Heart left ventricle (tissue), 13 donors: ENCODE results near the gene RNU7-1.

Experiments used
- CTCF ChIP-seq, 12 donors: fragments of 200-600 bp; sonication (generic) in 4 of 12; IDR thresholded peaks; one replicate each; pipeline versions ENCODE4 v1.5.0 to v1.8.0; 2018 to 2022; ENCODE audit warnings: antibody characterized with exemption in 12 of 12, mild to moderate bottlenecking in 5 of 12
- POLR2A ChIP-seq, 2 donors: fragments of 450-650 bp; IDR thresholded peaks; one replicate each; pipeline ENCODE4 v1.6.1; 2017; ENCODE audit warnings: antibody characterized with exemption in 2 of 2, mild to moderate bottlenecking in 2 of 2, moderate library complexity in 2 of 2
- donor health status: ischemic (EF 13 %, LVEDD 7.1; RV severe dilation, severe dysfunction).
- donor health status: DM: no; HTN: yes; CAD: no.
- donor health status: DM: no; HTN: no; CAD: no.
- donor health status: ischemic (EF 25% LVEDD 6.9; RV normal size, moderate dysfunction).
- donor health status: ischemic (EF 25% LVEDD 5.7; RV mildly dilated, moderate dysfunction).
- donor health status: ischemic (EF 35%, LVEDD 5.7; RV mildly dilated, moderate dysfunction).
- donor health status: nonischemic (EF 11% LVEDD 7.7; RV severe dilation, severe dysfunction).
- donor health status: DM: yes; HTN: yes; CAD: no.
- donor health status: PGD.
- donor health status: ischemic (EF 29% LVEDD 5.4; RV normal size, mild dysfunction).
- donor health status: nonischemic (EF 23%, LVEDD 6.1; RV moderate dilation, normal function).

- TF ChIP-seq CTCF (IDR thresholded peaks at IDR 0.05): no peak
- TF ChIP-seq POLR2A (IDR thresholded peaks at IDR 0.05): no peak
These were observed 24.8 kb downstream of the RNU7-1 start for GRCh38 chr12:6968426-6968825.
